Measurements from ENCODE around the gene EML5.

The EML5 gene

DNA sequence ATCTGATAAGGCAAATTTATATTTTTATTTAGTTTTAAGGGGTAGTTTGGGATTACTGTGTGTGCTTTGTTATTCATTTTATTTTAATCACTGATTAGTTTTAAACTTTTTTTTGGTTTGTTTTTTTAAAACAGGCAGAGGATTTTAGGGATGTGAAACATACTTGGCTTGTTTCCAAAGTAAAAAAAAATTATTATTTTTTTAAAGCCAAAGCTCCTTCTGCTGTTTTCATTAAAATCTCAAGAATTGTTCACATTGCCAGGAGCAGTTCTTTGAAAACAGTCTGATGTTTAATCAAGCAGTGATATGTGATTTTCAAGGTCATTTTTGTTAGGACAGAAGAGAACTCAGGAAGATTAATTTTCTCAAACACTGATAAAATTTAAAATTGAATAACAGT is 42.9 kb upstream of the EML5 start:
- Mint-ChIP-seq H3K4me1 (peaks cover 32% of the 10 kb centered on the region), H3K27me3 (ENCODE audit: low read depth) (no peaks in the 10 kb centered on the region), H3K36me3 (ENCODE audit: low read depth) (peaks cover 16% of the 10 kb centered on the region), H3K4me3 (no peak overlapping the region), H3K9me3 (no peaks in the 10 kb centered on the region), H3K27ac (peak overlapping the region in 2 of 3 experiments; percentile 30 to 40)
- TF ChIP-seq, protein P1, sequence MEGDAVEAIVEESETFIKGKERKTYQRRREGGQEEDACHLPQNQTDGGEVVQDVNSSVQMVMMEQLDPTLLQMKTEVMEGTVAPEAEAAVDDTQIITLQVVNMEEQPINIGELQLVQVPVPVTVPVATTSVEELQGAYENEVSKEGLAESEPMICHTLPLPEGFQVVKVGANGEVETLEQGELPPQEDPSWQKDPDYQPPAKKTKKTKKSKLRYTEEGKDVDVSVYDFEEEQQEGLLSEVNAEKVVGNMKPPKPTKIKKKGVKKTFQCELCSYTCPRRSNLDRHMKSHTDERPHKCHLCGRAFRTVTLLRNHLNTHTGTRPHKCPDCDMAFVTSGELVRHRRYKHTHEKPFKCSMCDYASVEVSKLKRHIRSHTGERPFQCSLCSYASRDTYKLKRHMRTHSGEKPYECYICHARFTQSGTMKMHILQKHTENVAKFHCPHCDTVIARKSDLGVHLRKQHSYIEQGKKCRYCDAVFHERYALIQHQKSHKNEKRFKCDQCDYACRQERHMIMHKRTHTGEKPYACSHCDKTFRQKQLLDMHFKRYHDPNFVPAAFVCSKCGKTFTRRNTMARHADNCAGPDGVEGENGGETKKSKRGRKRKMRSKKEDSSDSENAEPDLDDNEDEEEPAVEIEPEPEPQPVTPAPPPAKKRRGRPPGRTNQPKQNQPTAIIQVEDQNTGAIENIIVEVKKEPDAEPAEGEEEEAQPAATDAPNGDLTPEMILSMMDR (IDR thresholded peaks at IDR 0.05; ENCODE audit: unreplicated experiment in 3 of 3): no peak

DNA sequence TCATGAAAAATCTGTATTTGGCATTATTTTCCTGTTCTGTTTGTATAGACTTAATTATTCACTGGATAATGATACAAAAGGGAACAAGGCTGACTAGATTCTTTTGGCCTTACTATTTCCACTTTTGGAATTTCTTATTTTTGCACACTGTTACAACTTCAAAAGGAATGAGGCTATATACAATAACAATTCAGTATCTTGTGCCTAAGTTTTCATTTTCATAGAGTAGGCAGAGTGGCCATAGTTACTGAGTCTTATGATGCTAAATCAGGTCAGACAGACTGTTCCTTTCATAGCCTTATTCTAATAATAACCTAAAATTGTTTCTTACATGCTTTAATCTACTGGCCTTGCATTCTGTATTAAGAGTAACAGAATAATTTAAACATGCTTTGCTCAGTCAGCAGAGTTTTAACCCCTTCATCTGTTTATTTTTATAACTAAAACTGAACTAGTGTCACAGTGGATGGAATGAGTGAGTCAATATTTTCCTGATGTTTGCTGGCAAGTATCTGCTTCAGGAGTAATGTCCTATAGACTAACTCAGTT is 42.2 kb upstream of the EML5 start:
- peaks cover 23% of the 10 kb centered on the region for H3K36me3 Mint-ChIP-seq (ENCODE audit: low read depth)
- no peaks in the 10 kb centered on the region for H3K27me3 Mint-ChIP-seq (ENCODE audit: low read depth)
- TF ChIP-seq, protein P1 (IDR thresholded peaks at IDR 0.05; ENCODE audit: unreplicated experiment in 3 of 3): no peak
- H3K4me3 Mint-ChIP-seq: no peak overlapping the region
- peak overlapping the region; percentile 40 to 76 (median 74) for H3K27ac Mint-ChIP-seq
- H3K9me3 Mint-ChIP-seq: no peaks in the 10 kb centered on the region
- H3K4me1 Mint-ChIP-seq: peaks cover 32% of the 10 kb centered on the region

DNA sequence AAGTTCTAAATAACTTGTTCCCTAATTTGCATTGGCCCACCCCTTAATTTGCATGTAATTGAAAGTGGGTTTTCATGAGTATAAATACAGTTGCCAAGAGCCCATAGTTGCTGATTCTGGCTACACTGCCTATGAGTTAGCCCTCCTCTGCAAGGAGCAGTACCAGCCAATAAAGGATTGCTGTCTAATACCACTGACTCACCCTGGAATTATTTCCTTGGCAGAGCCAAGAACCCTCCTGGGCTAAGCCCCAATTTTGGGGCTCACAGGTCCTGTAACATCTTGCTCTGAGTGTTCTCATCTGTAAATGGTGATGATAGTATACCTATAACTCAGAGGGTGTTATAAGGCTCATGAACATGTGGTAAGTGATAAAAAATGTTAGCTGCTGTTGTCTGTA is 38.5 kb upstream of the EML5 start:
- Mint-ChIP-seq H3K27me3 (ENCODE audit: low read depth) (no peaks in the 10 kb centered on the region), H3K4me3 (no peak overlapping the region), H3K36me3 (ENCODE audit: low read depth) (peaks cover 23% of the 10 kb centered on the region), H3K4me1 (peaks cover 38% of the 10 kb centered on the region), H3K9me3 (no peaks in the 10 kb centered on the region), H3K27ac (no peak overlapping the region)
- TF ChIP-seq, protein P1 (IDR thresholded peaks at IDR 0.05; ENCODE audit: unreplicated experiment in 3 of 3): no peak

DNA sequence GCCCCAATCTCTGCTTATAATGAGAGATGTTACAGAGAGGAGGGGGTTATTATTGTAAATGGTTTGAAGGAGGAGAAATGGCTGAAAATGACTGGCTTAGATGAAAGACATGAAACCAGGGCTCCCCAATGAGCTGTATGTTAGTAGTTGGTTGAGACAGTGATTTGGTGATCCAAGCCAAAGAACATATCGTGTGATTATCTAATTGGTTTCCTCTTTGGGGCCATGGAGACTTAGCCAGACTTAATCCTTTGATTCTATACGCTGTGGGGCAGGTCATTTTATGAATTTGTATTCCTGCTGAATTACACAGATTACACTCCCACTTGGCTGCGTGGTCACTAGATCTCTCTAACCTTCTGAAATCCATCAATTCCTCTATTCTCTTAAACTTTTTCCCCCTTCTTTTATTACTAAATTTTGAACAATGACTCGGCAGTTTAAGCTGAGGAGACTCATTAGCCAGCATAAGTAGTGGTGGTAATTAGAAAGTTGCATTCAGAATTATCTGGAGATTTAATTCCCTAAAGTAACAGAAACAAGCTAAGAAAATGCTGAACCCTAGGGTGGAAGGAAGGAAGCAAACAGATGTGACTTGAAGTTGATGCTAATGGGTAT is 37.0 kb upstream of the EML5 start:
- H3K4me1 Mint-ChIP-seq: peaks cover 35% of the 10 kb centered on the region
- no peaks in the 10 kb centered on the region for H3K27me3 Mint-ChIP-seq (ENCODE audit: low read depth)
- TF ChIP-seq, protein P1 (IDR thresholded peaks at IDR 0.05; ENCODE audit: unreplicated experiment in 3 of 3): no peak
- H3K4me3 Mint-ChIP-seq: no peak overlapping the region
- no peaks in the 10 kb centered on the region for H3K9me3 Mint-ChIP-seq
- peak overlapping the region in 1 of 3 experiments; percentile 37 for H3K27ac Mint-ChIP-seq
- peaks cover 23% of the 10 kb centered on the region for H3K36me3 Mint-ChIP-seq (ENCODE audit: low read depth)

DNA sequence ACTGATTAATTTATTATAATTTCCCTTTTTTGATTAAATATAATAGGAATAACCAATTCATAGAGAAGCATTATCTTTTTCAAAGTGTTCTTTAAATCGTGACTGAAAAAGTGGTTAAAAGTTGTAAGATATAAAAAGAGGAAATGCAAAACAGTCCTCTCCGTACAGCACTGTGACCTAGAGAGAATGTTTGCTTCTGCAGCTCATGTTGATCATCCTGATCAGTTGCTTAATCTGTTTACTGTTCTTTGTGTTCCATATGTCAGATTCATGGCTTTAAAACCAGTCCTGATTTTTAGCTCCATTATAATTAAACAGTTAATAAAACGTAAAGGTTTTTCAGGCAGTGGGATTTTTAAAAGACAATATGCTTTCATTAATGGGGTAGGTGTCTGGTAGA is 36.4 kb upstream of the EML5 start:
- H3K4me1 Mint-ChIP-seq: peaks cover 29% of the 10 kb centered on the region
- no peak overlapping the region for H3K4me3 Mint-ChIP-seq
- no peaks in the 10 kb centered on the region for H3K27me3 Mint-ChIP-seq (ENCODE audit: low read depth)
- TF ChIP-seq, protein P1 (IDR thresholded peaks at IDR 0.05; ENCODE audit: unreplicated experiment in 3 of 3): no peak
- H3K36me3 Mint-ChIP-seq (ENCODE audit: low read depth): peaks cover 23% of the 10 kb centered on the region
- no peaks in the 10 kb centered on the region for H3K9me3 Mint-ChIP-seq
- H3K27ac Mint-ChIP-seq: no peak overlapping the region

DNA sequence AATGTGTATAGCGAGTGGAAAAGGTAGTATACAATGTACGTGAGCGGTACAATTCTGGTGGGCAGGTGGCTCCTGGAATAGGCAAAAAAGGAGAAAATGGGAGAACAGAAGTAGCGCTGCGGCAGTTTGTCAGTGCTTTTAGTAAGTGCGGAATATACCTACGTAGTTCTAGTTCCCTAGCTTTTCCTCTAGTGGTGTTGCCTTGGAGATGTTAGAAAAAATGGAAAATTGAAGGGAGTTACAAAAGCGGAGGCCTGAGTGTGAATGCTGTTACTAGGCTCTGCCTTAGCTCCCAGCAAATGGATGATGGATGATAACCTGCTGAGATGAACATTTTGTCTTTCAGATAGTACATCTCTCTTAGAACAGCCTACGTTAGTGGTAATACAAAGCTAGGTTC is 32.8 kb upstream of the EML5 start:
- Mint-ChIP-seq H3K36me3 (ENCODE audit: low read depth) (peaks cover 6% of the 10 kb centered on the region), H3K27ac (peak overlapping the region; percentile 98 to 100 (median 98)), H3K27me3 (ENCODE audit: low read depth) (no peaks in the 10 kb centered on the region), H3K4me3 (peak overlapping the region; percentile 86 to 94 (median 94)), H3K4me1 (peaks cover 28% of the 10 kb centered on the region), H3K9me3 (no peaks in the 10 kb centered on the region)
- TF ChIP-seq, protein P1 (IDR thresholded peaks at IDR 0.05; ENCODE audit: unreplicated experiment in 3 of 3): no peak

All from nephron (organoid).